ENCODE results near the gene PANK4.

Gene PANK4

DNA sequence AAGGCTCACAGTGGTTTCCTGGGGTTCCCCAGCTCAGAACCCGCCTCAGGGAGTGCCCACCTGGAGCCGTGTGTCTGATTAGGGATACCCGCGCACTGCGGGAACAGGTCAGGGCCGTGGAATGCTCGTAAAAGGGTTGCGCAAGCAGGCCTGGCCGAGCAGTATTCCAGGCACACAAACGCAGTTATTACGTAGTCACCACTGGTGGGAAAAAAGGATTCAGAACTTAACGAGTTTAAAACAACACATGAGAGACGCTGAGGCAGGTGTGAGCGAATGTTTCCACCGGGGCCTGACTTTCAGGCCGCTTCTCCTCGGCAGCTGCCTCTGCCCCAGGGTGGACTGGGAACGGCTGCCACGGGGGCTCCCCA lies 32.1 kb downstream of the PANK4 start:
- no peak for DNase-seq

DNA sequence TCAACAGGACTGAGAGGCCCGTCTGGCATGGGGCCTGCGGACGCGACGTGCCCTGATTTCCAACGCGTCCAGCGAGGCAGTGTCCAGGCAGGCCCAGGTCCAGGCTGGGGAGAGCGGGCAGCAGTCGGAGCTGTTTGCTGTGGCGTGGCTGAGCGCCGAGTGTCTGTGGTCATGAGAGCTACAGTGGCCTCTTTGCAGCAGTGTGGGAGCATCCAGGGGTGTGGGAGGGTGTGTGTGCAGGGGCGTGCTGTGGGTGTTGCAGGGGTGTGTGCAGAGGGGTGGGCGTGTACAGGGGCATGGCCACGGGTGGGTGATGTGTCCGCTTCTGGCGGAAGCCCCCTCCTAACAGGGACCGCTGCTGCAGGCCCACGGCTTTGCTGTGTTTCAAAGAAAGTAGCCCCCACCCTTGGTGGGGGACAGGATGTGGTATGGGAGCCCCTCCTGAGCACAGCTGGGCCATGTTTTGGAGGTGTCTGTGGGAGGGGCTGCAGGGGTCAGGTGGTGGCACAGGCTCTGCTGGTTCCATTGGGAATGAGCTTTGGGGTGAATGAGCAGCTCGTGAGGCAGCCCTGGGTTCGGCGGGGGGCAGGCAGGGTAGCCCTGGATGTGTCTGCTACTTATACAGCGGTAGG lies 32.6 kb downstream of the PANK4 start:
- no peak for DNase-seq

DNA sequence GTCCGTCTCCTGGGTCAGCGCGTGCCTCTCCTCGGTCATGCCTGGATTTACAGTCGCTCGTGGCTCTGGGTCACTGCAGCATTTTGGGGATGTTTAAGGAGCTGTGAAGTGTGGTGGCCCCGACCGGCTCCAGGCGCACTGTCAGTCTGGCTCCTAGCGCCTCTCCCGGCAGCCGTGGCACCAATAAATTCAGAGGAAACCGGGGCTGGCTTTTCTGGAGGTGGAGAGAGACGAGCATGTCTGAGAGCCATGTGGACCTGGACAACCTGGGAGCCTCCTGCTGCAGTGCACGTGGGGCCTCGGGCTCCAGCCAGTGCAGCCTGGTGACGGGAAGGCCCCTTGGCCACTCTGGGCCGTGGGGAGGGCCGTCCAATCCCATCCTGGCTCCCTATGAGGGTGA lies 33.2 kb downstream of the PANK4 start:
- no peak for DNase-seq

DNA sequence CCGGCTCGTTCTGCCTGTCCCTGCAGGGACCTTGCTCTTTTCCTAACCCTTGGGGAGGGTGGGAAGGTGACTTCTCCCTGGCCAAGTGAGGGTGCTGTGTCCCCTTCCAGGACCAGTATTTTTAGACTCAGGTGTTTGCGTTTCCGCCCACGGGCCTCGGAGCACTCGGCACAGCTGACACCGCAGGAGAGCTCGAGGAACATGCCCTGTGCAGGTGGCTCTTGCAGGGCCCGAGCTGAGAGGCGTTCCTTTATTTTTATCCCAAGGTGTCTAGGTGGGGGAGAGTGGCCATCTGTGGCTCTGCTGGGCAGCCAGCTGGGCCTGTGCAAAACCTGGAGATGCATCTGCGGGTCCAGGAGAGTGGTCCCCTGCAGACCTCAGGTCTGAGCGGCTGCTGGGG lies 34.3 kb downstream of the PANK4 start:
- peak; percentile 89 for DNase-seq

- no peak for DNase-seq
Observed at GRCh38 chr1:2489615-2490014, 36.8 kb downstream of the PANK4 start.

DNA sequence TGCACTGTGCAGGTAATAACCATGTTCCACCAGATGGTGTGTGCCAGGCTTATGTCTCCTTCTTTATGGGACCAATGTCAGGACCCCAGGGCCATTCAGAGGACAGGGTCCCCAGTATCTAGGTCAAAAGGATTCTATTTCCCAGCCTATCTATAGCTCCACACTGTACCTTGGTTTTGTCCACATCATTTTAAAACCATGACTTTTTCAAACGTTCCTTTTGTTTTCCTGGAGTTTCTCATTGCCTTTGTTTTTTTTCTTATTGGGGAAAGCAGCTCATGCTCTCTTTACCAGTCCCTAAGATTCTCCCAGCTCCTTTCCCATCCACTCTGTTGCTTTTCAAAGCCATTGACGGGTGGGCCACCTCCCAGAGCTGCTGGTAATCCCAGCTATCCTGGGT lies 37.7 kb downstream of the PANK4 start:
- no peak for DNase-seq

DNA sequence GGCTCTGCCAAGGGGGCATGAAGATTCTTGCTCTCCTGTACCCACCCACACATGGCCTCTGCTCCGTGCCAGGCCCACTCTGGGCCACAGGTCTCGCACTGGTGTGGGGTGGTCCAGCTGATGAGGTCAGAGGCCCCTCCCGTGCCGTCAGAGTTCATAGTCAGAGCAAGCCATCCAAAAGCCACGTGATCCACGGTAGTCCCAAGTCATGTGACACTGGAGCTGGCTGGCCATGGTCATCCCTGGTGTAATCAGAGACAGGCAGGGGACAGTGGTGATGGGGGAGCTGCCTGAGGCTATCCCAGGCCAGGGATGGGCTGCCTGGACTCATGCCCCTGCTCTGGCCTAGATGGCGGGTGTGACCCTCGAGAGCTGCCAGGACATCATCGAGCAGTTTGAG lies 39.8 kb downstream of the PANK4 start:
- no peak for DNase-seq

- DNase-seq, result no peak
Observed at GRCh38 chr1:2486041-2486440, 40.4 kb downstream of the PANK4 start.

DNA sequence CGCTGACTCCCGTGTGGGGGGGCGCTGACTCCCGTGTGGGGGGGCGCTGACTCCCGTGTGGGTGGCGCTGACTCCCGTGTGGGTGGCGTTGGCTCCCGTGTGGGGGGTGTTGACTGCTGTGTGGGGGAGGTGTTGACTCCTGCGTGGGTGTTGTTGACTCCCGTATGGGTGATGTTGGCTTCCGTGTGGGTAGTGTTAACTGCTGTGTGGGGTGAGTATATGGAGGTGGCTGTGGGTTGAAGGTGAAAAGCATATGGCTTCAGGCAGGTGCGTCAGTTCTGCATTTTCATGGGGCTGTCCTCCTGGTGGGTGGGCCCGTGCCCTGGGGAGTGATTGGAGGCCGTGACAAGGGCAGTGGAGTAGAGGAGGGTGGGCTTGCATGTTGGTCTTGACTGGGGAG lies 42.4 kb downstream of the PANK4 start:
- no peak for DNase-seq

DNA sequence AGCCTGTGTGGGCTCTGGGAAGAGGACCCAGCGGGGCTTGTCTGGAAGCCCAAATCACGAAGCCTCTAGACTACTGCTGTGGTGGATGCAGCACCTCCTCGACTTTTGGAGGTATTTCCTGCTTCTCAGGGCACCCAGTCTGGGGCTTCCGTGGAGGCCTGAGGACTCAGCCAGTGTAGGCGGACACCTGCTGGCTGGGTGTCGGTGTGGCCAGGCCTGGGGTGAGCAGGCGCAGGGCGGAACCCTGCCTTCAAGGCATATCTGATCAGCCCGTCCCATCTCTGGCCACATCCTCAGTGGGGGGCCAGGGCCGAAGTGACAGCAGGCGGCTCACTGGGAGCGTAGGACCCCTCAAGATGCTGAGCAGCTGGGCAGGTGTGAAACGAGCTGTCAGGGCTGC lies 43.4 kb downstream of the PANK4 start:
- no peak for DNase-seq

DNA sequence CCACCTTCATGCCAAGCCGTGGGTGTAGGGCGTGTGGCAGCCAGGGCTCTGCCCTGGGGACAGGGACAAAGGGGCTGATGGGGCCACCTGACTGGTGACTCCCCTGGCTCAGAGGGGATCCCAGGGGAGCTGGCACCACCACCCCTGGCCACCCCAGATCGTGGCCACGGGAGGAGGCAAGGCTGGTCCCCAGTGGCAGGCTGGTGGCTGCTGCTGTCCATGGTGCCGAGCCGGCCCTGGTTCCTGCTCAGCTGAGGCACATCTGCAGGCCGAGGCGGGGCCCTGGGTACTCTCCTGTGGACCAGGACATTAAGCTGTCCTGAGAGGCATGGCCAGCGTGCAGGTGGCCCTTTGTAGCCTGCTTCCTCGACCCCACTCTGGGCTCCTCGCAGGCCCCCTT lies 43.8 kb downstream of the PANK4 start:
- DNase-seq, result no peak

GRCh38 chr1:2481885-2482284 lies 44.5 kb downstream of the PANK4 start:
- DNase-seq, result no peak

DNA sequence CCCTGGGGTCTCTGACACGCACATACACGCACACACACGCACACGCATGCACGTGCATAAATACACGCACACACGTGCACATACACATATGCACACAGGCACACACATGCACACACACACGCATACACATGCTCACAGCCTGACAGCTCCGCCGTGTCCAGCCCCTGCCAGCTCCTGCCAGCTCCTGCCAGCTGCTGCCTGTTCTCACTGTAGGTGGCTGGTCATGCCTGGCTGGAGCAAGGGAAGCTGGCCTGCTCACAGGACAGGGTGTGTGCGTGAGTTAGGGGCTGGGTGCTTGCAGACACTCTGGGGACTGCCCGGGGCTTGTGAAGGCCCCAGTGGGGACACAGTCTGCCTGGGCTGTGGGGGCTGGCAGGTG lies 45.4 kb downstream of the PANK4 start:
- peak; percentile 84 for DNase-seq

- peak; percentile 93 for DNase-seq
Observed at GRCh38 chr1:2480236-2480985, 46.0 kb downstream of the PANK4 start.

DNA sequence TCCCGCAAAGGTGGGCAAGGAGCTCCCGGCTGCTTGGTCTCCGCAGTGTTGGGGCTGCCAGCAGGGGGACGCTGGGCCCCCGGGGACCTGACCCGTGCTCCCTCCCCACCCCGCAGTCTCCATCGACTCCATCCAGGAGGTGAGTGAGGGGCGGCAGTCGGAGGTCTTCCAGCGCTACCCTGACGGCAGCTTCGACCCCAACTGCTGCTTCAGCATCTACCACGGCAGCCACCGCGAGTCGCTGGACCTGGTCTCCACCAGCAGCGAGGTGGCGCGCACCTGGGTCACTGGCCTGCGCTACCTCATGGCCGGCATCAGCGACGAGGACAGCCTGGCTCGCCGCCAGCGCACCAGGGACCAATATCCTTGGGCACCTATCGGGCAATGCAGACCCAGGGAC lies 46.8 kb downstream of the PANK4 start:
- peak; percentile 44 for DNase-seq

DNA sequence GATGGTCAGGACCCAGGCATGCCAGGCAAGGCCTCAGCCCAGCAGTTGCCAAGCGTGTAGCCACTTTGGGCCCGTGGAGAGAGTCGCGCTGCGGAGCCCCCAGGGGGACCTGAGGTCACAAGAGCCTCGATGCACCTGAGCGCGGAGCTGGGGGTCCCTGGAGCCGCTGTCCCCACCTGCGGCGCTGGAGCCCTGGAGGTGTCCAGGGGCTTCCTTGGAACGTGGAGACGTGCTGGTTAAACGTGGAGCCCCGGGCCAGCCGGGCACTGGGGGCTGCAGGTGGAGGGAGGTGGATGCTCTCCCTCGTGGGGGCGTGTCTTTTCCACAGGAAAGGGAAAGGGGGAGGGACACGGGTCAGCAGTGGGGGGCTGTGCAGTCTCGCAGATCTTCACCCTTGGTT lies 47.2 kb downstream of the PANK4 start:
- no peak for DNase-seq

GRCh38 chr1:2477791-2478499 lies 48.5 kb downstream of the PANK4 start:
- peak; percentile 39 for DNase-seq

GRCh38 chr1:2477309-2477708 lies 49.1 kb downstream of the PANK4 start:
- no peak for DNase-seq

DNA sequence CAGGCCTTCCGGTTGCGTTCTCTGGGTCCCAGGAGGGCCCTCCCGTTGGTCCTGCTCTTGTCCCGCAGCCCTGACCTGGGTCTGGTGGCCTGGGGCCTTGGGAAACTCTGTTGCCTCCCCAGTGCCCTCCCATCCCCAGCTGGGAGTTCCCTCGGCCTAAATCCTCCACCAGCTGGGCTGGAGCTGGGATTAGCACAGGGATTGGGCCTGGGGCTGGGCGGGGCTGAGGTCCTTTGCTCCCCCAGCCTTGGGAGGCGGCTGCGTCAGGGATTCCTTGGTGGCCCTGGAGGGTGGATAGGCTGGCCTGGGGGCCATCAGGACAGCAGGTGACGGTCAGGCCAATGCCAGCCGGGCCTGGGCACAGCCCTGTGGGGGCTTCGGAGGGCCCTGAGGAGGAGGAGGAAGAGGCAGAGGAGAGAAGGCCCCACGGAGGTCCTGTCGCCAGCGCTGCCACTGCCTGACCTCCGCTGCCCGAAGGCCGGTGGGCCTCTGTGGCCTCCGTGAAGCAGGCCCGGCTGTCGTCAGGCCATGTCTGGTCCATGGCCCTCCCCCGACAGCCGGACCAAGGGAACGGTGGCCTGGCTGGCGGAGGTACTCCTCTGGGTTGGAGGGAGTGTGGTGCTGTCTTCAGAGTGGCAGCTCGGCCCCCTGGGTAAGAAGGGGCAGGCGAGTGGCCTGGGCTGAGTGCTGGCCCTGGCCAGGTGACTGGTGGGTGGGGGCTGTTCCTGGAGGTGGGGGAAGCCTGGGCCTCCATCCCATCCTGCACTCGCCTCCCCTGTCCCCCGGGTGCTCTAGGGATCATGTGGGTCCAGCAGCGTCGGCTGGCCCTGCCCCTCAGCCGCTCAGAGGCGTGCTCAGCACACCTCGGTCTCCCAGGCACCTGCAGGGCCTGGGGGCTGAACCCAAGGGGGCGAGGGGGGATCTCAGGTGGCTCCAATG lies 50.1 kb downstream of the PANK4 start, which contains the start of gene PLCH2:
Gene PLCH2 (plus strand): TSS at position 229 of the 939 bp plus-strand sequence. CDS start 300 bp downstream, at position 529.
- DNase-seq, result no peak

GRCh38 chr1:2475571-2475970 lies 50.8 kb downstream of the PANK4 start:
- no peak for DNase-seq

DNA sequence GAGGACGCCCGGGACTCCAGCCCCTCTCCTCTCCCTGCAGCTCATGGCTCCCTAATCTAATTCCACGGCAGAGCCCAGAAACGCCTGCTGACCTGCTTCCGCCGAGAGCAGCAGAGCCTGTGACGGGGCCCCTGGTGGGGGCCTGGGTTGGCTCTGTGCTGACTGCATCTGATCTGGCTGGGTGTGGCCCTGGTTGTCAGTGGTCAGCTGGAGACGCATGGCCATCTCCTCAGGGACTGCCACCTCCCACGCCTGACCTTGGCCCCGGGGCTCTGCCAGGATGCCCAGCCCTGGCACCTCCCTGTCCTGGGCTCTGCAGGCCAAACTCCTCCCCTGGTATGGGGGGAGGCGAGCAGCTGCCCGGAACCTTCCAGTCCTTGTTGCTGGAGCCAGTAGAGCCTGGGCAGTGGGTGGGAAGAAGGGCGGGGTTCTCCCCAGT lies 51.4 kb downstream of the PANK4 start:
- no peak for DNase-seq

DNA sequence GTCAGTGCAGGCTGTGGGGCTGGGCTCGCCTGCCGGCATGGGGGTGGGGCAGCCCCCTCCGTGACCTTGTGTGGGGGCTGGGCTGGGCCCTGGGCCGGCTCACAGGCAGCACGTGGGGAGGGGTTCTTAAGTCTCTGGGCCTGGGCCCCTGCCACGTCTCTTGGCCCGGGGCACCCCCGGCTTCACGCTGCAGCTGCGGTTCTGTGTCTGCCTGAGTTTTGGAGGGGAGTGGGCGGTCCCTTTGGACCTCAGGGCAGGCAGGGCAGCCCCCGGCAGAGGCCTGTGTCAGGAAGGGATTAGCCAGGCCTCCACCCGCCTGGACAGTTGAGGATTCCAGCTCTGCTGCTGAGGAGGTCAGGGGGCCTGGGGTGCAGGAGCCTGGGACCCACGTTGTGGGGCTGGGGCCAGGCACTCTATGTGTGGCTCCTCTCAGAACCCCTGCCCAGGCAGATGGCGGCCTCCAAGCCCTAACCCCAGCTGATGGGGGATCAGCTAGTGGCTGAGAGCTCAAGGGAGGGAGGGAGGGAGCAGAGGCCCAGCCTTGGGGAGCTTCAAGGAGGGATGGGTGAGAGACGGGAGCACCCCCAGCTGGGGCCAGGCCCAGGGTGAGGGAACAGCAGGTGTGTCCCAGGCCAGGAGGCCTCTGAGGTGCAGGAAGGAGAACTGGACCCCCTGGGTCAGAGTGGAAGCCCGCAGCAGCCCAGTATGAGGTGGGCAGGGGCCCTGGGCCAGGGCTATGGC lies 52.1 kb downstream of the PANK4 start:
- DNase-seq, result no peak

All from RPMI8226 (cell line).